ENCODE data around the gene MLEC.

DNA sequence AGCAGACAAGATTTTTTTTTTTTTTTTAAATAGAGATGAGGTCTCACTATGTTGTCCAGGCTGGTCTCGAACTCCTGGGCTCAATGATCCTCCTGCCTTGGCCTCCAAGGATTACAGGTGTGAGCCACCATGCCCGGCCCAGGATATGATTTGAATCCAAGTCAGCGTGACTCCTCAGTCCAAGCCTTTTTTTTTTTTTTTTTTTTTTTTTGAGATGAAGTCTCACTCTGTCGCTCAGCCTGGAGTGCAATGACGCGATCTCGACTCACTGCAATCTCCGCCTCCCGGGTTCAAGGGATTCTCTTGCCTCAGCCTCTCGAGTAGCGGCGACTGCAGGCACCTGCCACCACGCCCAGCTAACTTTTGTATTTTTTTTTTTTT lies 39.6 kb upstream of the MLEC start:
- TF ChIP-seq POLR2A (IDR thresholded peaks at IDR 0.05; ENCODE audit: low read depth, low read length) (no peak), POLR2AphosphoS5 (IDR thresholded peaks at IDR 0.05; ENCODE audit: low read depth, low read length) (no peak), TAF1 (IDR thresholded peaks at IDR 0.05; ENCODE audit: borderline replicate concordance, low read depth, low read length) (no peak)
